HG03039 (cell line): ENCODE data around the gene RBP5.

ENCODE experiments used
- ATAC-seq: cut with Tn5 transposase; IDR thresholded peaks from one replicate; pipeline ENCODE4 v1.9.1; 2021; ENCODE audit warnings: mild to moderate bottlenecking, moderate library complexity; ENCODE audit not compliant: unreplicated experiment

RBP5 gene

DNA sequence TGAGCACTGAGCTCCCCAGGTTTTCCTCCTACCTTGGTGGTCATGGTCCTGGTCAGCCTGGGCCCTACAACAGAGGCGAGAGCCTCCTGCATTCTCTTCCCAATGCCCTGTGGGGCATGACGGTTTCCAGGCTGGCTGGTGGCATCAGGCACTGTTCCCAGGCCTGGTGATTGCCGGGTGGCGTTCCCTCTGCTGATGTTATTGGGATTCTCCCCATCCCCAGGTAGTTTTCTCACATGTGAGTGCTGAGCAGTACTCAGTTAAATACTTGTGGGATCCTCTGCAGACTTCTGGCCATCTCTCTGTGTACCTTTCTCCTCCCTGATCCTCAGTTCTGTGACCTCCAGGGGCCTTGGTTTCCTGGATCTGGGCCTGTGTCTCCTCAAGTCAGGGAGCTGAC, 52.2 kb downstream of the RBP5 start:
- ATAC-seq, result no peak

GRCh38 chr12:7075939-7076338, 52.8 kb downstream of the RBP5 start:
- no peak for ATAC-seq

DNA sequence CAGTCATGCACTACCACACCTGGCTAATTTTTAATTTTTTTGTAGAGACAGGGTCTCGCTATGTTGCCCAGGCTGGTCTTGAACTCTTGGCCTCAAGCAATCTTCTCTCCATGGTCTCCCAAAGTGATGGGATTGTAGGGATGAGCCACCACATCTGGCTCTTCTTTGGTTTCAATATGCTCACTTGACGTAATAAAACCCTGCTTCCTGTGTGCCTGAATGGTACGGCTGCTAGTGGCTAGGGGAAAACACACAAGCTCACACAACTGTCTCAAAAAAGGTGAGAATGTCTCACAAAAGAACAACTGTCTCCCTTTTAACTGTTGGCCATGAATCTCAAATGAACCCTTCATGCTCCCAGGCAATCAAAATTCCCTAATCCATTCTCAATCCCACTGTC, 53.2 kb downstream of the RBP5 start:
- no peak for ATAC-seq

DNA sequence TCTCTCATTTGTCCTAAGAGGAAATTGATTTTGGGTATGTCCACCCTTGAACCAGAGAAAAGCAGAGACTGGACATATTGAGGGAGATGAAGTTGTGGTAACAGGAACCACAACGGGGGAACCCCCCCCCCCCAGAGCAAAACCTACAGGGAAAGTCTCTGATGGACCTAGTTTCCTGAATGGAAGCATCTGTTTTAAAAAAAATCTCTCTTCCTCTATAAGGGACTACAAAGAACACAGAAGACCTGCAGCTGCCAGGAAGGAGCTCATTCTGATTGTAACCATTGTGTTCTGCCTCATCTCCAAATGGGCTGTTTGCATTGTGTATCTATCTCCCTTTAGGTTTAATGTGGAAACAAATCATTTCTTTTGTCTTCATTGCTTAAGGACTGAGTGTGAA, 54.7 kb downstream of the RBP5 start:
- ATAC-seq, result no peak
